Sigmoid colon (tissue), 4 donors: ENCODE measurements around the gene CC2D2B.

ENCODE experiments used
- CTCF ChIP-seq, 4 experiments: fragments of 450-650 bp in 3 of 4; fragments of 200-600 bp in 1 of 4; IDR thresholded peaks; one replicate each; pipeline ENCODE4 v1.5.1; 2016 to 2019; ENCODE audit warnings: antibody characterized with exemption in 4 of 4, mild to moderate bottlenecking in 3 of 4, moderate library complexity in 2 of 4
- EP300 ChIP-seq, 4 donors: sonication (generic); formaldehyde crosslinking; IDR thresholded peaks; one replicate each; pipeline ENCODE4 v1.6.1; 2017; ENCODE audit warnings: antibody characterized with exemption in 4 of 4
- POLR2A ChIP-seq, 2 donors: fragments of 450-650 bp; IDR thresholded peaks; one replicate each; pipeline ENCODE4 v1.6.1; 2016; ENCODE audit warnings: antibody characterized with exemption in 2 of 2, mild to moderate bottlenecking in 2 of 2, moderate library complexity in 2 of 2
- POLR2AphosphoS5 ChIP-seq, 4 donors: sonication (generic); formaldehyde crosslinking; IDR thresholded peaks; one replicate each; pipeline ENCODE4 v1.6.1; 2017; ENCODE audit warnings: antibody characterized with exemption in 4 of 4

GRCh38 chr10:96034625-96035024 lies 126.8 kb downstream of the CC2D2B start:
- TF ChIP-seq CTCF (IDR thresholded peaks at IDR 0.05) (no peak), POLR2A (IDR thresholded peaks at IDR 0.05) (no peak), POLR2AphosphoS5 (IDR thresholded peaks at IDR 0.05) (no peak), EP300 (IDR thresholded peaks at IDR 0.05) (no peak)
